AG04449 (cell line): ENCODE data around the gene SLC12A8.

ENCODE experiments used
- CTCF ChIA-PET: fragments of 350-600 bp; formaldehyde crosslinking; extraction: SDS; loops from one replicate; lab custom pipeline; 2021; ENCODE audit warnings: antibody characterized with exemption; lab: Yijun Ruan, JAX
- POLR2A ChIA-PET: fragments of 400-600, 350-600 bp; formaldehyde crosslinking; extraction: SDS; loops from one replicate; lab custom pipeline; 2020; ENCODE audit warnings: antibody characterized with exemption, inconsistent platforms; lab: Yijun Ruan, JAX
- DNase-seq: peaks from one replicate; pipeline ENCODE4 v3.0.0-alpha.2; 2010; ENCODE audit warnings: low read depth, low spot score
- H3K4me3 ChIP-seq: 2 replicates; pipeline ENCODE4 v1.5.1; 2011; ENCODE audit warnings: low read depth, mild to moderate bottlenecking, control low read depth, low read length
- CTCF ChIP-seq: IDR thresholded peaks from one replicate; pipeline ENCODE4 v1.5.1; 2011; ENCODE audit warnings: mild to moderate bottlenecking, moderate library complexity, low read length, control low read depth, inconsistent platforms; ENCODE audit not compliant: insufficient read depth; ENCODE audit errors: missing control alignments

Gene SLC12A8

GRCh38 chr3:125119752-125120378 lies 92.7 kb downstream of the SLC12A8 start:
- ChIA-PET CTCF (no interaction called here), POLR2A (interaction anchor here (0.6 to 1.9 kb wide), 3 partner anchors 9 to 57 kb away, joined by 3 to 6 read pairs (median 3); no protein-coding TSS in a partner anchor)
- TF ChIP-seq CTCF, result no peak
- peak overlapping the region; percentile 31; the same call in 1 of the 2 replicates for H3K4me3 ChIP-seq
- no peak for DNase-seq

- no peak for DNase-seq
- H3K4me3 ChIP-seq, result no peak overlapping the region
- TF ChIP-seq CTCF, result no peak
- CTCF ChIA-PET, result no interaction called here
- POLR2A ChIA-PET, result interaction anchor here (1.9 kb wide), 1 partner anchor 8 kb away, joined by 6 read pairs; no protein-coding TSS in a partner anchor
Observed at GRCh38 chr3:125118600-125118999, 93.9 kb downstream of the SLC12A8 start.

GRCh38 chr3:125117631-125118191 lies 94.8 kb downstream of the SLC12A8 start:
- no peak for TF ChIP-seq CTCF
- ChIA-PET CTCF (interaction anchor here (0.7 to 1.3 kb wide), 3 partner anchors 8 to 135 kb away, joined by 3 to 4 read pairs (median 3); no protein-coding TSS in a partner anchor), POLR2A (interaction anchor here (0.6 kb wide), 1 partner anchor 128 kb away, joined by 3 read pairs; no protein-coding TSS in a partner anchor)
- no peak for DNase-seq
- no peak overlapping the region for H3K4me3 ChIP-seq

GRCh38 chr3:125116311-125117080 lies 96.1 kb downstream of the SLC12A8 start:
- no peak for TF ChIP-seq CTCF
- peak; percentile 65 for DNase-seq
- CTCF ChIA-PET, result interaction anchor here (1.0 to 1.6 kb wide), 3 partner anchors 9 to 49 kb away, joined by 3 to 5 read pairs (median 4); no protein-coding TSS in a partner anchor
- H3K4me3 ChIP-seq, result no peak overlapping the region
- POLR2A ChIA-PET, result interaction anchor here (0.8 to 2.2 kb wide), 3 partner anchors 9 to 13 kb away, joined by 4 to 11 read pairs (median 6); no protein-coding TSS in a partner anchor

GRCh38 chr3:125115640-125116039 lies 96.9 kb downstream of the SLC12A8 start:
- POLR2A ChIA-PET, result interaction anchor here (0.8 to 2.2 kb wide), 3 partner anchors 10 to 53 kb away, joined by 3 to 11 read pairs (median 4); no protein-coding TSS in a partner anchor
- CTCF ChIA-PET, result interaction anchor here (1.6 kb wide), 1 partner anchor 8 kb away, joined by 5 read pairs; no protein-coding TSS in a partner anchor
- no peak overlapping the region for H3K4me3 ChIP-seq
- TF ChIP-seq CTCF, result no peak
- no peak for DNase-seq
